Glomerular endothelial cell (primary cell): Measurements from ENCODE around the gene ASXL3. TPM values are rescaled to one million over a fixed set of nuclear protein-coding genes. Genes with fewer than 3 reads are reported as not detected.

Experiments
- total RNA-seq: library from RNA; depleted of rRNA; stranded (reverse); fragments of >200 nt; gene quantifications from 2 replicates; pipeline ENCODE4 v1.2.3, GENCODE V29; 2015

Gene ASXL3
- total RNA-seq, 1 donor from 2014 or later = 0.47 TPM

Other genes starting within 250 kb of the ASXL3 start
- gene CCDC178, start 137.5 kb upstream of the ASXL3 start, total RNA-seq = 1.2 and 2.9 TPM in 2 replicates